GM12865 (cell line): Measurements from ENCODE around the gene MUC4.
"Not testable (repeated sequence)": the region's sequence is repeated elsewhere in the genome, so short reads cannot be mapped to it uniquely, and the experiment has no call there.

ENCODE experiments used
- DNase-seq: peaks from one replicate; pipeline ENCODE4 v3.0.0; 2010; ENCODE audit warnings: low read depth
- H3K4me3 ChIP-seq: 2 replicates; pipeline ENCODE4 v1.5.1; 2011; ENCODE audit warnings: mild to moderate bottlenecking, low read depth, low read length, control low read depth
- TF ChIP-seq, protein P1 (sequence below): IDR thresholded peaks from 2 replicates; pipeline ENCODE4 v1.5.1; 2011; ENCODE audit warnings: low read length, control low read depth, low read depth, inconsistent platforms; ENCODE audit not compliant: insufficient read depth; ENCODE audit errors: missing control alignments

MUC4 gene

DNA sequence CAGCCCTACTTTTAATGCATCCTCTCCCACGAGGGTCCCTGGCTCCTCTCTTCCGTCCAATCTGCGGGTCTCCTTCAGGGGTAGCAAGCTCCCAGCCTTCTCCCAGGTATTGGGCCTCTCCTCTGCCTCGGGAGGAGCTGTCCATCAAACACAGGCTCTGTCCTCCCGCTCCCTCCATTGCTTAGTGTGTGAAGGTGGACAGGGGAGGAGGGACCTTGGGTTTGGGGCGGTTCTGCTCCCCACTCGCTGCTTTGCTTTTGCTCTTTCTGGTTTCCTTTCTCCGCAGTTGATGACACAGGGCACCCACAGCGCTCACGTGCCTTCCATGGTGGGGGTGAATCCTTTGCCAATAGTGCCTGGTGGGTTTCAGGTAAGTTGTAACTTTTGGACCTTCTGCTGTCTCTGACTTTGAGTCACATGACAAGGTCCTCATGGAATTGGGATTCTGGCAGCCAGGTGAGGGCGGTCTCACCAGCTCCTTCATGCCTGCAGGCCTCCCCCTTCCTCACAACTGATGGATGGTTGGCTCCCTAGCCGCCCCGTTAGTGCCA lies 72.1 kb downstream of the MUC4 start:
- no peak for DNase-seq
- TF ChIP-seq, protein P1, sequence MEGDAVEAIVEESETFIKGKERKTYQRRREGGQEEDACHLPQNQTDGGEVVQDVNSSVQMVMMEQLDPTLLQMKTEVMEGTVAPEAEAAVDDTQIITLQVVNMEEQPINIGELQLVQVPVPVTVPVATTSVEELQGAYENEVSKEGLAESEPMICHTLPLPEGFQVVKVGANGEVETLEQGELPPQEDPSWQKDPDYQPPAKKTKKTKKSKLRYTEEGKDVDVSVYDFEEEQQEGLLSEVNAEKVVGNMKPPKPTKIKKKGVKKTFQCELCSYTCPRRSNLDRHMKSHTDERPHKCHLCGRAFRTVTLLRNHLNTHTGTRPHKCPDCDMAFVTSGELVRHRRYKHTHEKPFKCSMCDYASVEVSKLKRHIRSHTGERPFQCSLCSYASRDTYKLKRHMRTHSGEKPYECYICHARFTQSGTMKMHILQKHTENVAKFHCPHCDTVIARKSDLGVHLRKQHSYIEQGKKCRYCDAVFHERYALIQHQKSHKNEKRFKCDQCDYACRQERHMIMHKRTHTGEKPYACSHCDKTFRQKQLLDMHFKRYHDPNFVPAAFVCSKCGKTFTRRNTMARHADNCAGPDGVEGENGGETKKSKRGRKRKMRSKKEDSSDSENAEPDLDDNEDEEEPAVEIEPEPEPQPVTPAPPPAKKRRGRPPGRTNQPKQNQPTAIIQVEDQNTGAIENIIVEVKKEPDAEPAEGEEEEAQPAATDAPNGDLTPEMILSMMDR: no peak
- H3K4me3 ChIP-seq: no peak overlapping the region

DNA sequence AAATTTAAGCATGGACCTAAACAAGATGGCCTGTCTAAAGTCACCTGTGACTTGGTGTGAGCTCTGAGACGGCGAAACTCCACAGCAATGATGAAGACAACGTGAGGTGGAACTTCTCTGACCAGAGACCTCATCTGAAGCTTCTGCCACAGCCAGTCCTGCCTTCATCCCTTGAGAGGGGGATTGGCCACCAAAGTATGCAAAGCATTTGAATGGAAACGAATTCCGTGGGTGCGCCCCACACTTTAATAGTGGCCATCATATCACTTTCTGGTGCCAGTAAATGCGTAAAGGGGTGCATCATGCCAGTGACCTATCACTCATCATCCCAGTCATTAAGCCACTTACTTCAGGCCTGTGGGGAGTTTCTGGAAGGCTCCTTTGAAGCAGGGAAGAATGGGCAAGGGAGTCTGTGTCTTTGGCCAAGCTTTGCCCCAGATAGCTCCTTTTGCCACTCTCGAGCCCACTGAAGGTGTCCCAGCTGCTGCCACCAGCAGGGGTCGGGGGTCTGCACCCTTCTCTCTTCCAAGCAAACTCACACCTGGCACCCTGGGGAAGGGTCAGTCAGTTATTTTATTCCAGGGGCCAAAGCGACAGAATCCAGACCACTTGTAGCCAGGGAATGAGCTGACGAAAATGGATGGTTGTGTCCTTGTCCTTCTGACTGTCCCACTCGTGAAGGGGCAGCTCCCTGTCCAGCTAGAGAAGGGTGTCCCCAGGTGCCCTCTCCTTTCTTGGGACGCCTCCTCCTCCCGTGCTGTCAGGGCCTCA lies 73.3 kb downstream of the MUC4 start:
- TF ChIP-seq, protein P1: no peak
- H3K4me3 ChIP-seq: no peak overlapping the region
- DNase-seq: no peak

DNA sequence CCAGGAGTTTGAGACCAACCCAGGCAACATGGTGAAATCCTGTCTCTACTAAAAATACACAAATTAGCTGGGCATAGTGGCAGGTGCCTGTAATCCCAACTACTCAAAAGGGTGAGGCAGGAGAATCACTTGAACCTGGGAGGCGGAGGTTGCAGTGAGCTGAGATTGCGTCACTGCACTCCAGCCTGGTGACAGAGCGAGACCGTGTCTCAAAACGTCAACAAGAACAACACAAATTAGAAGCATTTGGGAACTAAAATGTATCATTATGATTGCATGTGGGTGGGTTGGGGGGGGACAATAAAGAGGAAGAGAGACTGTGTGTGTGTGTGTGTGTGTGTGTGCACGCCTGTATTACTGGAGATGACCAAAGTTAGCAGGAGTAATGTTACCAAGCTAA lies 73.9 kb downstream of the MUC4 start:
- not testable (repeated sequence) for DNase-seq, H3K4me3 ChIP-seq

DNA sequence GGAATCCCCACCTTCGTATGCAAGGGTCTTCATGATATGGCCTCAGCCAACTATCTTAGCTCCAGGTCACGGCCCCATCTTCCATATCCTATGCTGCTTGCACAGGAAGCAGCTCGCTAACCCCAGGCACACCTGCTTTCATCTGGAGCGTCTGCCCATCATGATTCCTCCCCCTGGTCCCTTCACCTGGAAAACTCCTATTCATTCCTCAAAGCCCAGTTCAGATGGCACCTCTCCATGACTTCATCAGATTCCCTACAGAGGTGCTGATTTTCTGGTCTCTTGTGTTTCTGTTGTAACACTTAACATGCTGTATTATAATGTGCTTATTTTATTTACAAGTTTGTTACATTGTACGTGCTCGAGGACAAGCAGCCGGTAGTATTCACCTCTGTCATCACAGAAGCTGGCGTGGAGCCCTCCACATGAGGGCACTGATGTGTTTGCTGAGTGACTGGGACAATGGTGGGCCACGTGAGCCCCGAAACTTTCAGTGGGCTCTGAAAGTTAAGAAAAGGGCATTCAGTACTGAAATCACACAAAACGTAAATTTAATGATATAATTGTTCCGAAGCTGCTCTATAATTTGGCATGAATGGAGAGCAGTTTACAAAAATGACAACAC lies 74.8 kb downstream of the MUC4 start:
- DNase-seq: no peak
- H3K4me3 ChIP-seq: no peak overlapping the region
- TF ChIP-seq, protein P1: no peak

DNA sequence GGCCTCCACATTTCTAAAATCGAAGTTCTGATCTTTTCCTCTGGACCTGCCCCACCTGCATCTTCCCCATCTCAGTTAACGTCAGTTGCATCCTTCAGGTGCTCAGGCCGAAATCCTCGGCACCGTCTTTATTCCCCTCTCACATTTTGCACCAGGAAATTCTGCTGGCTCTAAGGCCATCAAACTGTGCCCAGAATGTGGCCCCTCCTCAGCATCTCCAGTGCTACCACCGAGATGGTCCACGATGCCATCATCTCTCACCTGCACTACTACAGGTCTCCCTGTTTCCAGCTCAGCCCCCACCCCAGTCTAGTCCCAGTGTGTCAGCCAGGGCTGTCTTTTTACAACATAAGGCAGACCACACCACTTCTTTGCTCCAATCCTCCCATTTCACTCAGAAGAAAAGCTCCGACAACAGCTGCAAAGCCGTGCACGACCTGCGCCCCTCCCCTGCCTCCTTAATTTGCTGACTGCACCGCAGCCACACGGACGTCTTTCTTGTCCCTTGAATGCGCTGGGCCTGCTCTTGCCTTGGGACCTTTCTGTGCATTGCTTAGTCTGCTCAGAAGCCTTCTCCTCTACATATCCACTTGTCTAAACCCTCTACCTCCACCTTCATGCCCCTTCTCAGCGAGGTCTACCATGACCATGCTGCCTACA lies 76.6 kb downstream of the MUC4 start:
- no peak overlapping the region for H3K4me3 ChIP-seq
- DNase-seq: no peak
- TF ChIP-seq, protein P1: no peak

DNA sequence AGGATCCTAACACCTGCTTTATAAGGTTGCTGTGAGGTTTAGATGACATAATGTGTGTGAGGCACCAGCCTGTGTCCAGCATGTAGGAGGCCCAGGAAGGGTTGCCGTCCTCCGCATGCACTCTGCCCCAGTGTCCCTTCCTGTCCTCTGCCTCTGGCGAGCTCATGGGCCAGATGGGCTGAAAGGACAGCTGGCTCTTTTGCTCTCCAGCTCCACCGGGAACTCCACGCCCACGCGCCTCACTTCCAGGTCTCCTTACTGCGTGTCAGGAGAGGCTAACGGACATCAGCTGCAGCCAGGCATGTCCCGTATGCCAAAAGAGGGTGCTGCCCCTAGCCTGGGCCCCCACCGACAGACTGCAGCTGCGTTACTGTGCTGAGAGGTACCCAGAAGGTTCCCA lies 78.8 kb downstream of the MUC4 start:
- TF ChIP-seq, protein P1: no peak

DNA sequence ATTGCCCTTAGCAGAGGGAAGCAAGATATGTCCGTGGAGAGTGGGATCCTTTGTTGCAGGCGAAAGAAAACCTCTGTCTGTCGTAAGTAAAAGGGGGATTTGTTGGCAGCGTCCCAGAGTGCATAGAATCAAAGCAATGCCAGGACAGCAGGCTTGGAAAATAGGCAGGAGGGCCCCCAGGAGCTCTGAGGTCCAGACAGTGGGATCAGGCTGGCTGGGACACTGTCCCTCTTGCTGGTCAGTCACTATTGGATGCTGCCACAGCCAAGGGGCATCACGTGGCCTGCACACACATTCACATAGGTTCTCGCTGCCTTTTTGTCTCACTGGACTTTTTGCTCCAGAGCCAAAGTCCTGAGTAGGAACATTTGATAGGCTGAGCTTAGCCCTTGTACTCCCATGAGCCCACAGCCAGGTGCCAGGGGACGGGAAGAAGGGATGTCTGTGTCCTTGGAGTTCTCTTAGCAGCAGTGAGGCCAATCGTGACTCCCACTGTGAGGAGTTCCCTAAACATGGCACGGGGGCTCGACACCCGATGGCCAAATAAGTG lies 80.3 kb downstream of the MUC4 start:
- TF ChIP-seq, protein P1: no peak
- DNase-seq: no peak
- no peak overlapping the region for H3K4me3 ChIP-seq

More for the DNA sequence above, 78.8 kb downstream of the MUC4 start:
- H3K4me3 ChIP-seq: no peak overlapping the region
- no peak for DNase-seq
